Esophagus (tissue), 2 donors: ENCODE measurements around the gene GNPTAB. TPM values are rescaled to one million over a fixed set of nuclear protein-coding genes. Genes with fewer than 3 reads are reported as not detected.

ENCODE experiments used
- H3K27ac ChIP-seq, 2 donors: one replicate each; pipeline ENCODE4 v1.5.1; 2013; ENCODE audit warnings: low read depth in 2 of 2, mild to moderate bottlenecking in 2 of 2, inconsistent platforms in 1 of 2, low read length in 1 of 2, moderate library complexity in 1 of 2
- H3K27me3 ChIP-seq, 2 donors: one replicate each; pipeline ENCODE4 v1.6.1; 2013; ENCODE audit warnings: low read length in 2 of 2, control low read depth in 1 of 2, mild to moderate bottlenecking in 1 of 2; ENCODE audit not compliant: insufficient read depth in 2 of 2, control insufficient read depth in 1 of 2
- H3K36me3 ChIP-seq, 2 donors: one replicate each; pipeline ENCODE4 v1.6.1; 2013; ENCODE audit warnings: low read length in 1 of 2; ENCODE audit not compliant: control insufficient read depth in 2 of 2, insufficient read depth in 2 of 2
- H3K4me1 ChIP-seq, 2 donors: one replicate each; pipeline ENCODE4 v1.6.1; 2013; ENCODE audit warnings: low read length in 1 of 2; ENCODE audit not compliant: control insufficient read depth in 2 of 2, insufficient read depth in 2 of 2
- H3K4me3 ChIP-seq, 2 donors: one replicate each; pipeline ENCODE4 v1.5.1; 2013; ENCODE audit warnings: low read length in 2 of 2, mild to moderate bottlenecking in 2 of 2, low read depth in 1 of 2, moderate library complexity in 1 of 2
- H3K9me3 ChIP-seq, 2 donors: one replicate each; pipeline ENCODE4 v1.6.1; 2013; ENCODE audit warnings: mild to moderate bottlenecking in 2 of 2, low read depth in 1 of 2, low read length in 1 of 2, moderate library complexity in 1 of 2; ENCODE audit not compliant: control insufficient read depth in 2 of 2, insufficient read depth in 1 of 2
- WGBS, 2 donors: extraction: QIAGEN DNeasy Blood & Tissue Kit; methylation state at CpG; one replicate each; pipeline ENCODE4 v1.1.7; 2013; 5-methylcytosine and 5-hydroxymethylcytosine counted together
- polyA plus RNA-seq, 2 donors: library from polyadenylated mRNA; stranded (reverse); fragments of 200-250 nt; gene quantifications; one replicate each; pipeline ENCODE4 v1.2.3, GENCODE V29; 2013
- donor health status: healthy with polysubstance abuse.
- donor health status: Bipolar disorder and iron deficiency.

Gene GNPTAB
- polyA plus RNA-seq, 2 donors: 9.7 to 11.3 TPM

DNA sequence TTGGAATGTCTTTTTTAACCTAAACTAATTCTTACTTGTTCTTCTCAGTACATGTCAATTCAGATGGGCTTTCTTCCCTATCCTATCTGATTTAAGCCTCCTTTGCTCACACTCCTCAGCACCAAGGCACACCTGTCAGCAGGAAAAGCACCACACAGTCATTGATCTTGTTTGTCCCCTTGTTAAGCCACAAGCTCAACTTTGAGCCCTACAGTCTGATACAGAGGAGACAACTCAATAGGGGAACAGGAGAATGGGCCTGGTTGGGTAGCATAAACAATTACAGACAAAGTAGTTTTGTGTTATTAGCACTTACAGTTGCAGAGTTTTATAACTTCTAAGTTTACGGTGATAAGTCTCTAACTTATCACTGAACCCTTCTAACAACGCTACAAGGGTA, 62.0 kb downstream of the GNPTAB start:
- Histone ChIP-seq H3K27me3 (no peaks in the 10 kb centered on the region), H3K4me3 (no peak overlapping the region), H3K9me3 (no peaks in the 10 kb centered on the region), H3K27ac (no peak overlapping the region), H3K4me1 (peaks cover 0 to 2% of the 10 kb centered on the region in 2 donors), H3K36me3 (peaks cover 3 to 4% of the 10 kb centered on the region in 2 donors)
- 74 to 91% methylated on average over 2 of the region's 2 CpGs for WGBS, 2 donors

DNA sequence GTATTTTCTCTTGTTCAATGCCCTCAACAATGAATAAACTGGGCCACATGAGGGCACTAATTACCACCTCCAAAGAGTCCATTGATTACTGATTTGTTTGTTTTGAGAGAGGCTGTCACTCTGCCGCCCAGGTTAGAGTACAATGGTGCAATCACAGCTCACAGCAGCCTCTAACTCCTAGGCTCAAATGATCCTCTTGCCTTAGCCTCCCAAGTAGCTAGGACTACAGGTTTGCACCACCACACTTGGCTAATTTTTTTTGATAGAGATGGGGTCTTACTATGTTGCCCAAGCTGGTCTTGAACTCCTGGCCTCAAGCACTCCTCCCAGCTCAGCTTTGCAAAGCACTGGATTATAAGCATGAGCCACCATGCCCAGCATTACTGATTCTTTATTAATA, 63.2 kb downstream of the GNPTAB start:
- peaks cover 3 to 4% of the 10 kb centered on the region in 2 donors for H3K36me3 ChIP-seq
- H3K27me3 ChIP-seq: no peaks in the 10 kb centered on the region
- H3K4me3 ChIP-seq: no peak overlapping the region
- no peaks in the 10 kb centered on the region for H3K9me3 ChIP-seq
- peaks cover 0 to 7% of the 10 kb centered on the region in 2 donors for H3K4me1 ChIP-seq
- no peak overlapping the region for H3K27ac ChIP-seq
- 93 to 94% methylated on average over 1 of the region's 1 CpG for WGBS, 2 donors

DNA sequence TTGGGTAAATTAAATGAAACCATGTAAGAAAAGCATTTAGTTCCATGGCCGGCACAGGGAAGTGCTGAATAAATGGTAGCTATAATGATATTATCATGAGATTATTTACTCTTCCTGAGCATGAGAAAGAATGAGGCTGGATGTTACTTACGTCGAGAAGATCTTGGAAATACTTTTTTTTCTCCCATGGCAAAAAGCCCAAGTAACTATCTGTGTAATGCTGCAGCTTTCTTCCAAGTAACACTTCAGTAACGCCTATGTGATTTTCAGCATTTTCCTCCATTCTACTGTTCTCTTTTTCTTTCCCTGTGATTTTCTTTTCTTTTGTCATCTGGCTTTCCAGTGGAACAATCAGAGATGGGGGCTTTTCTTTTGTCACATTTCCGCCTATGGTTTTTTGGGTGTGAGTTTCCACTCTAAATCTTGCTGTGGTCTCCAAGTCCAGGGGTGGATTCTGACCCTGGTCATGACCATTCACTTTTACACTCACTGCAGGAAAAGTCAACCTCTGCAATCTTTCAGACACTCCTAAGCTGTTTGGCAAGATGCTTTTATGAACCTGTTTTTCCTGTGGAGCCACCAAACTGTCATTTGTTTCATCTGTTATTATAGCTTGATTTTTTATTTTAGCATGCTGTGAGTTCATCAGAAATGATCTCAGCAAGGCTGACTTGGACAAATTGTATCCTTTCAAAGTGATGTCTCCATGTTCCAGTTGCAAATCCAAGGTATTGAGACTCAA, 66.5 kb downstream of the GNPTAB start:
- Histone ChIP-seq H3K36me3 (peaks cover 0 to 4% of the 10 kb centered on the region in 2 donors), H3K4me1 (peaks cover 0 to 7% of the 10 kb centered on the region in 2 donors), H3K9me3 (no peaks in the 10 kb centered on the region), H3K27ac (peak overlapping the region; percentile 37 to 64), H3K27me3 (no peaks in the 10 kb centered on the region), H3K4me3 (no peak overlapping the region)
- WGBS, 2 donors: 54 to 58% methylated on average over 5 of the region's 5 CpGs

DNA sequence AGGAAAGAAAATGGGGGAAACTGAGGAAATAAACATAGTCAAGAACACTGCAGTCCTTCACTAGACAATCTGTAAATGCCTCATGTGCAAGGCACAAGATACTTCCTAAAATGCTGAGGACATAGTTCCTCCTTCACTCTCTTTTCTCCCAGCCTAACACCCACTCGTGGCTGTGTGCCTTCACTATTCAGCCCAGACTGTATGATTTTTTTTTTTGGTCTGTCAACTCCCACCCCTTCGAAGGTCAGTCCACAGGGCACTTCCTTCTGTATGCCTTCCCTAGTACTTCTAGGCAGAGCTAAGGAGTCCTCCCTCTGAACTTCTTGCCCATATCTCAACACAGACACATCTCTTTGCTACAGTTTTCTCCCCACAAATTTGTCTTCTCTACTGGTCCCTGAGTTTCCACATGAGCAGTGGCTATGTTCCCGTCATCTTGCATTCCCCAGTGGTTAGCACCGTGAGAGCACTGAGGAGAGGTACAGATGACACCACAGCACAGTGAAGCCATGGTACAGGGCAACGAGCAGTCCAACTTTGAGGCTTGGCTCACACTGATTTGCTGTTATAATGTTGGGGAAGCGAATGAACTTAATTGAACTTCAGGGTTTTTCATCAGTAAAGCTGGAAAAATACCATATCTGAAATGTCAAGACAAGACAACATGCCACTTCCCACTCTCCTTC, 67.4 kb downstream of the GNPTAB start:
- Histone ChIP-seq H3K4me3 (no peak overlapping the region), H3K4me1 (peaks cover 0 to 7% of the 10 kb centered on the region in 2 donors), H3K27me3 (no peaks in the 10 kb centered on the region), H3K9me3 (no peaks in the 10 kb centered on the region), H3K27ac (peak overlapping the region; percentile 60 to 78), H3K36me3 (peaks cover 2% of the 10 kb centered on the region in 2 donors)
- 72 to 77% methylated on average over 6 of the region's 6 CpGs for WGBS, 2 donors

DNA sequence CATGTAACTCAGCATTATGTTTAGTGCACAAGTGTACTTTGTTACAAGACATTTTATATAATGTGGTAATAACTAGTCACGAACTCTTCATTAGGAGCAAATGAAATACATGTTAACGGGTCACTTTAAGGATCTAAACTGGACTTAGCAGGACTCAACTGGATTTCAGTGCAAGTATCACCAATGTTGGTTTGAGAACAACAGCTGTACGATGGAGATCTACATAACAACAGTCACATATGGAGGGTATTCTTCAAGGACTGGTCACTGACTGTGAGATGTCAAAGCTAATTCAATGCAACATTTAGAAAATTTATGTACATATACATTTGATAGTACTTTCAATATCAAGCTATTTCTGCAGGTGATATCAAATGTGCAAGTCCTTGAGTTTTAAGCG, 69.0 kb downstream of the GNPTAB start:
- no peaks in the 10 kb centered on the region for H3K9me3 ChIP-seq
- H3K27me3 ChIP-seq: no peaks in the 10 kb centered on the region
- H3K36me3 ChIP-seq: peaks cover 0 to 2% of the 10 kb centered on the region in 2 donors
- no peak overlapping the region for H3K4me3 ChIP-seq
- peaks cover 0 to 7% of the 10 kb centered on the region in 2 donors for H3K4me1 ChIP-seq
- H3K27ac ChIP-seq: no peak overlapping the region
- 92 to 94% methylated on average over 4 of the region's 4 CpGs for WGBS, 2 donors

DNA sequence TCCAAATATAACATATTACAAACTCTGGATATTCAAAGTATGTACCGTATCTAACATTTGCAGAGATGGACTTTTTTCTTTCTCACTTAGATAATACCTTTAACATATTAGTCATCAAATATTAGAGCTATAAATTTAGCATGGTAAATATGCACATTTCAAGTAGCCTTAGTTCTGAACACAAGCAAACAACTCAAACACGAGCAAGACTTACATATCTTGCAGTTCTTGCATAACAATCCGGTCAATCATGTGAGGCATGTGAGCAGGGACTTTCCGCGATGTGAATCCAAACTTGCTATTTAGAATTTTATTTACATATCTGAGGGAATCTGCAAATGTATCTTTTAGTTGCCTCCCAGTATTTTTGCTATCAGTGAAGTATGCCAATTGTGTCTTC, 69.4 kb downstream of the GNPTAB start:
- Histone ChIP-seq H3K36me3 (peaks cover 0 to 2% of the 10 kb centered on the region in 2 donors), H3K27ac (no peak overlapping the region), H3K27me3 (no peaks in the 10 kb centered on the region), H3K4me3 (no peak overlapping the region), H3K4me1 (peaks cover 0 to 7% of the 10 kb centered on the region in 2 donors), H3K9me3 (no peaks in the 10 kb centered on the region)
- WGBS, 2 donors: 56 to 60% methylated on average over 5 of the region's 5 CpGs

DNA sequence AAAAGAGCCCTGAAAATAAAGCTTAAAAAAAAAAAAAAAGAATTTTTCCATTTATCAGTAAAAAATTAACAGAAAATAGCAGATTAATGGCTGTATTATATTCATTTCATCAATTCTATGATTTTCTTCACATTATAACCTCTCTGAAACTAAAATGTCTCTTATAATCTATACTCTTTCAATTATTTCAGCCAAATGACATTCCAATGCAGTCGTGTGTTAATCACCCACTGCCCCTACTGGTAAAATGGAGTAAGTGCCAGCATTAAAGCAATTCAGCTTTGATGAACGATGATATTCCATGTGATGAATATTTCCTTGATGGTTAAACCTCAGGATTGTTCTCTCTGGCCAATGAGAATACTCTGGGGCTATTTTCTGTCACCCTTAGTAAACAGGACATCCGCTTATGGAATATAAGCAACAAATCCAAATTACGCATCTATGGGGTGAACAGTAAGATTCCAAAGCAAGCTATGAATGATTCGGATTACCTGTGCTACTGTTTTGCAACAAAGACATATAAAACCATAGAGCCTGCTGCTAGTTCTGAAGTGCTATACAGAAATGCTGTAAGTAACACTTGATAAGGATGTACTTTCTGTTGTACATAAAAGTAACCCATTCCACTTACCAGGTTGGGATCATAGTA, 71.2 kb downstream of the GNPTAB start:
- 57 to 63% methylated on average over 5 of the region's 5 CpGs for WGBS, 2 donors
- Histone ChIP-seq H3K36me3 (peaks cover 0 to 2% of the 10 kb centered on the region in 2 donors), H3K4me1 (peaks cover 0 to 5% of the 10 kb centered on the region in 2 donors)

DNA sequence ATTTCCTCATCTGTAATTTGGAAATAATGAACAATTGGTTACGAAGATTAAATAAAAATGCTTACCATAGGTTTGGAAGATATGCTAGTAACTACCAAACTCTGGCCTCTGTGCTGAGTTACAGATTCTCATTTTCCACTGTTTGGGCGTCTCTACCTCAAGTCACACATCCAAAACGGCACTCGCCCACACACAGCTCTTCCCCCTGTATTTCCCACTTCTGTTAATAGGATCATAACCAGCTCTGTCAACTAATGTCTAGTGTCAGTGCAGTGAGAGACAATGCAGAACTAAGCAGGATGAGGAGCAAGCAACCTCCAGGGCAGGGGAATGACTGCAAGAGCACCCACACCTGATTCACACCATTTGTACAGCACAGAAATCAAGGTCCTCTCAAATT, 80.6 kb downstream of the GNPTAB start:
- 93% methylated on average over 4 of the region's 4 CpGs for WGBS, 2 donors
- no peaks in the 10 kb centered on the region for H3K9me3 ChIP-seq
- H3K4me1 ChIP-seq: no peaks in the 10 kb centered on the region
- H3K27me3 ChIP-seq: no peaks in the 10 kb centered on the region
- H3K36me3 ChIP-seq: peaks cover 0 to 9% of the 10 kb centered on the region in 2 donors
- H3K4me3 ChIP-seq: no peak overlapping the region
- no peak overlapping the region for H3K27ac ChIP-seq

More for the DNA sequence above, 71.2 kb downstream of the GNPTAB start:
- Histone ChIP-seq H3K27me3 (no peaks in the 10 kb centered on the region), H3K4me3 (no peak overlapping the region), H3K9me3 (no peaks in the 10 kb centered on the region), H3K27ac (no peak overlapping the region)

DNA sequence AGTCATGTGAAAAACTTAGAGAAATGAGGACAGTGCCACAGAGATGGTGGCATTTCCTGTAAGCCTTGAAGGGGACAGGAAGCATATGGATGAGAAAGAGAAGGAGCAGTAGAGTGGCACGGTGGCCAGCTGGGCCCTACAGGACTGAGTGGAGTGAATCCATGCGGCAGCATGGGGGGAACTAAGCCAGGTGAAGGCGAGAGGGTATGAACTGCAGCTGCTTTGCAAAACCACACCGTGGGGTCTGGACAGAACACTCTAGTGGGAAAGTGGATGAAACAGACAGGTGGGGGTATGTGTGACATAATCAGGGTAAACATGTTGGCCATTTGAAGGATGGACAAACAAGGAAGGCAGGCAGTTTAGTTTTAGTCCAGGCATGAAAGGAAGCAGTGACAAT, 81.1 kb downstream of the GNPTAB start:
- H3K36me3 ChIP-seq: peaks cover 3 to 9% of the 10 kb centered on the region in 2 donors

More for the DNA sequence above, 81.1 kb downstream of the GNPTAB start:
- WGBS, 2 donors: 82 to 83% methylated on average over 4 of the region's 4 CpGs
- Histone ChIP-seq H3K9me3 (no peaks in the 10 kb centered on the region), H3K4me3 (no peak overlapping the region), H3K27ac (no peak overlapping the region), H3K27me3 (no peaks in the 10 kb centered on the region), H3K4me1 (no peaks in the 10 kb centered on the region)
